LNCaP clone FGC (cell line): ENCODE measurements around the gene MINK1.
"Not testable (repeated sequence)": the region's sequence is repeated elsewhere in the genome, so short reads cannot be mapped to it uniquely, and the experiment has no call there.

Source experiments
- DNase-seq: peaks from one replicate; pipeline ENCODE4 v3.0.0-alpha.2; 2011; ENCODE audit warnings: low read depth
- H3K4me3 ChIP-seq: 2 replicates; pipeline ENCODE4 v1.5.1; 2011; ENCODE audit warnings: mild to moderate bottlenecking, low read depth, low read length, control low read depth
- TF ChIP-seq, protein P1 (sequence below): IDR thresholded peaks from 2 replicates; pipeline ENCODE4 v1.5.1; 2012; ENCODE audit warnings: mild to moderate bottlenecking; ENCODE audit not compliant: control insufficient read depth, insufficient read depth; ENCODE audit errors: extremely low read depth

Gene MINK1

DNA sequence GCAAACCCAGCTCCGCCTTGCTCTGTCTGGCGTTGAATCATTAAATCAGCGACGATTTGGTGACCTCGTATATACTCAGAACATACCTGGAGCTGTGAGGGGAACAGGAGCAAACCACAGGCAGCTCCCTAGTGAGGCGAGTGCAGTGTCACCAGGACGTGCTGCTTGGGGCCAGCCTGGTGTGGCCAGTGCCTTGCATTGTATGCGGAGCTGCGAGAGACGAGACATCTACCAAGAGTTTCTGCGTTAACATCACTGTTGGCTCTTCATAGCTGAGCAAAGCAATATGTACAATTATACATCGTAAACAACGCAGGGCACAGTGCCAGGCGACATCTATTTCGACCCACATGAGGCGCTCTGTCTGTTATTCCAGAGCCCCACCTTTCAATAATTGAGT, 27.9 kb downstream of the MINK1 start:
- H3K4me3 ChIP-seq: no peak overlapping the region
- TF ChIP-seq, protein P1, sequence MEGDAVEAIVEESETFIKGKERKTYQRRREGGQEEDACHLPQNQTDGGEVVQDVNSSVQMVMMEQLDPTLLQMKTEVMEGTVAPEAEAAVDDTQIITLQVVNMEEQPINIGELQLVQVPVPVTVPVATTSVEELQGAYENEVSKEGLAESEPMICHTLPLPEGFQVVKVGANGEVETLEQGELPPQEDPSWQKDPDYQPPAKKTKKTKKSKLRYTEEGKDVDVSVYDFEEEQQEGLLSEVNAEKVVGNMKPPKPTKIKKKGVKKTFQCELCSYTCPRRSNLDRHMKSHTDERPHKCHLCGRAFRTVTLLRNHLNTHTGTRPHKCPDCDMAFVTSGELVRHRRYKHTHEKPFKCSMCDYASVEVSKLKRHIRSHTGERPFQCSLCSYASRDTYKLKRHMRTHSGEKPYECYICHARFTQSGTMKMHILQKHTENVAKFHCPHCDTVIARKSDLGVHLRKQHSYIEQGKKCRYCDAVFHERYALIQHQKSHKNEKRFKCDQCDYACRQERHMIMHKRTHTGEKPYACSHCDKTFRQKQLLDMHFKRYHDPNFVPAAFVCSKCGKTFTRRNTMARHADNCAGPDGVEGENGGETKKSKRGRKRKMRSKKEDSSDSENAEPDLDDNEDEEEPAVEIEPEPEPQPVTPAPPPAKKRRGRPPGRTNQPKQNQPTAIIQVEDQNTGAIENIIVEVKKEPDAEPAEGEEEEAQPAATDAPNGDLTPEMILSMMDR: no peak
- DNase-seq: peak; percentile 19

DNA sequence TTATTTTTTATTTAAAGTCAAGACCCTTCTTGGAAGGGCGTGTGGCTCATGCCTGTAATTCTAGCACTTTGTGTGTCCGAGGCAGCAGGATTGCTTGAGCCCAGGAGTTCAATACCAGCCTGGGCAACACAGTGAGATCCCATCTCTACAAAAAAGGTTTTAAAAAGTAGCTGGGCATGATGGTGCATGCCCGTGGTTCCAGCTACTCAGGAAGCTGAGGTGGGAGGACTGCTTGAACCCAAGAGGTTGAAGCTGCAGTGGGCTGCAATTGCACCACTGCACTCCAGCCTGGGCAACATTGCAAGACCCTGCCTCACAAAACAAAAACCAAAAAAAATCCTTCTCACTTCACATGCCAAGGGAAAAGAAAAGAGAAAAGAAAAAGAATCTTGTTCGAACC, 29.6 kb downstream of the MINK1 start:
- TF ChIP-seq, protein P1: no peak
- no peak for DNase-seq
- no peak overlapping the region for H3K4me3 ChIP-seq

DNA sequence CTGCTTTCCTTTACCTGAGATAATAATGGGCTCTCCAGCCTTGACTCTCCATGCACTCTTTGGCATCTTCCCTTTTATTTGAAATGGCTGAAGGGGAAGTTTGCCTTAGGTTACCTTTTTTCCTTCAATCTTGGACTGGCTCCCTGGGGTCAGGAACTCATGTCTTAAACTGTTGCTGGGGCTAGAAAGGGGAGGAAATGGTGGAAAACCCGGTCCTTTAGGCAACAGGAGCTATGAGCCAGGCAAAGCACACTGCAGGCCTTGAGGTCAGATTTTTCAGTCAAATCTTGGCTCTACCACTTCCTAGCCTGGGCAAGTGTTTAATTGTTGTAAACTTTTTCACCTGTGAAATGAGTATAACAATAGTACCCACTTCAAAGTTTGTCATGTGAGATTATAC, 30.2 kb downstream of the MINK1 start:
- TF ChIP-seq, protein P1: no peak
- DNase-seq: no peak
- no peak overlapping the region for H3K4me3 ChIP-seq

DNA sequence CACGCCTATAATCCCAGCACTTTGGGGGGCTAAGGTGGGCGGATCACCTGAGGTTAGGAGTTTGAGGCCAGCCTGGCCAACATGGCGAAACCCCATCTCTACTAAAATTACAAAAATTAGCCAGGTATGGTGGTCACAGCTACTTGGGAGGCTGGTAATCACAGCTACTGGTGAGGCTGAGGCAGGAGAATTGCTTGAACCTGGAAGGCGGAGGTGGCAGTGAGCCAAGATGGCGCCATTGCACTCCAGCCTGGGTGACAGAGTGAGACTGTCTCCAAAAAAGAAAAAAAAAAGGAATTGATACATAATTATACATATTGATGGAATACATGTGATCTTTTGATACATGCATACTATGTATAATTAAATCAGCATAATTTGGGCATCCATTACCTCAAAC, 34.4 kb downstream of the MINK1 start:
- DNase-seq, H3K4me3 ChIP-seq: not testable (repeated sequence)

DNA sequence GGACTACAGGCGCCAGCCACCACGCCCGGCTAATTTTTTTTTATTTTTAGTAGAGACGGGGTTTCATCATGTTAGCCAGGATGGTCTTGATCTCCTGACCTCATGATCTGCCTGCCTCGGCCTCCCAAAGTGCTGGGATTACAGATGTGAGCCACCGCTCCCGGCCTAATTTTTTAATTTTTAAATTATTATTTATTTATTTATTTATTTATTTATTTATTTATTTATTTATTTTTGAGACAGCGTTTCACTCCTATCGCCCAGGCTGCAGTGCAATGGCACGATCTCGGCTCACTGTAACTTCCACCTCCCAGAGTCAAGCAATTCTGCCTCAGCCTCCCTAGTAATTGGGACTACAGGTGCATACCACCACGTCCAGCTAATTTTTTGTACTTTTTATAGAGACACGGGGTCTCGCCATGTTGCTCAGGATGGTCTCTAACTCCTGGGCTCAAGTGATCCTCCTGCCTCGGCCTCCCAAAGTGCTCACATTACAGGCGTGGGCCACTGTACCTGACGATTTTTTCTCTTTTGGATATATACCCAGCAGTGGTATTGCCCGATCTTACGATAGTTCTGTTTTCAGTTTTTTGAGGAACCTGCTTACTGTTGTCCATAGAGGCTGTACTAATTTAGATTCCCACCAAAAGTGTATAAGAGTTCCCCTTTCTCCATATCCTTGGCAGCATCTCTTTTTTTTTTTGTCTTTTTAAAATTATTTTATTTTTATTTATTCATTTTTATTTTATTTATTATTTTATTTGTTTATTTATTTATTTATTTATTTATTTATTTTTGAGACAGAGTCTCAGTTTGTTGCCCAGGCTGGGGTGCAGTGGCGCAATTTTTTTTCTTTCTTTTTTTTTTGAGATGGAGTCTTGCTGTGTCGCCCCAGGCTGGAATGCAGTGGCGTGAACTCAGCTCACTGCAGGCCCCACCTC, 36.2 kb downstream of the MINK1 start:
- H3K4me3 ChIP-seq, DNase-seq: not testable (repeated sequence)

DNA sequence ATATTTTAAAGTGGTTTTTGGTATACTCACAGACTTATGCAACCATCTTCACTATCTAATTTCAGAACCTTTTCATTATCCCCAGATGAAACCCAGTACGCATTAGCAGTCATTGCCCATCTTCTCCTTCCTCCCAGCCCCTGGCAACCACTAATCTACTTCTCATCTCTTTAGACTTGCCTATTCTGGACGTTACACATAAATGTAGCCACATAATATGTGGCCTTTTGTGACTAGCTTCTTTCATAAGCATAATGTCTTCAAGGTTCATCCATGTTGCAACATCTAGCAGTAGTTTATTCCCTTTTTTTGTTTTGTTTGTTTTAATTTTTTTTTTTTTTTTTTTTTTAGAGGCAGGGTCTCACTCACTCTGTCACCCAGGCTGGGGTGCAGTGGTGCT, 37.7 kb downstream of the MINK1 start:
- TF ChIP-seq, protein P1: no peak
- no peak for DNase-seq
- no peak overlapping the region for H3K4me3 ChIP-seq

DNA sequence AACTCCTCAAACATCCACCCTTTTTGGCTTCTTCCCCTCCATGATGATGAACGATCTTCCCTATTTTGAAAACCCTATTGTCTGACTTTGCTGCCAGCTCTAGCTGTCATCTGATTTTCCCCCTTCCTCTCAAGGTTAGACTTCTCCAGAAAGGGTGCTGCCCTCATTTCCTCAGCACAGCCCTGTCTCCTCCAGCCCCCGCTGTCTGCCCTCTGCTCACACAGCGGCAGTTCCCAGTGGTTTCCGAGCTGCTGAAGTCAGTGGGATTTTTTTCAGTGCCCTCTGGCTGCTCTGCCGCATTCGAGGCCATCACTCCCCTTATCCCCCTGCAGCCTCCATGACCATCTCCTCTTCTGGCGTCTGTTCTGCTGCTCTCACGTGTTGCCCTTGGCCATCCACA, 39.6 kb downstream of the MINK1 start:
- TF ChIP-seq, protein P1: no peak
- no peak overlapping the region for H3K4me3 ChIP-seq
- no peak for DNase-seq

DNA sequence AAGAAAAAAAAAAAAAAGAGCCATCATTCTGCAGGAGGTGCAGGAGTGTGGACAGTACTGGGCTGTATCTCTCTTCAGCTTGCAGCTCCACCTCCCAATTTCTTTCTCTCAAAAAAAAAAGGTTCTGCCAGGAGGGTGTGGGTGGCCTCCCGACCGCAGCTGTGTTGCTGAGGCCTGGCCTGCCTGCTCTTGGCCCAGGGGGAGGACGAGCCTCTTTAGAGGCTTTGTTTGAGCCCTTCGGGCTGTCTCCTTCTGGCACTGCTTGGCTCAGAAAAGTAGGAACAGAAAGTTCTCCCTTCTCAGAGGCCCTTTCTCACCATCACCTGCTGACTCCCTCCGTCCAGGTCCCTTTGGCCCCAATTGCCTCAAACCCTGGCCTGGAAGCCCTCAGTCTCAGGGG, 43.9 kb downstream of the MINK1 start:
- no peak for DNase-seq
- TF ChIP-seq, protein P1: no peak

More for the DNA sequence above, 43.9 kb downstream of the MINK1 start:
- no peak overlapping the region for H3K4me3 ChIP-seq
